ENCODE measurements around the gene ALCAM.
"Not testable (repeated sequence)": the region's sequence is repeated elsewhere in the genome, so short reads cannot be mapped to it uniquely, and the experiment has no call there.

Gene ALCAM

GRCh38 chr3:105584003-105584790 lies 217.5 kb downstream of the ALCAM start:
- no peaks in the 10 kb centered on the region for H3K36me3 ChIP-seq
- no peak overlapping the region for H3K27ac ChIP-seq
- H3K4me3 ChIP-seq (ENCODE audit: low read depth in 1 of 2, low read length in 1 of 2): no peak overlapping the region
- no peak for TF ChIP-seq CTCF (IDR thresholded peaks at IDR 0.05)
- no peaks in the 10 kb centered on the region for H3K4me1 ChIP-seq (ENCODE audit: control insufficient read depth in 1 of 2, insufficient read depth in 1 of 2, low read depth in 1 of 2, low read length in 1 of 2)
- H3K9me3 ChIP-seq: no peaks in the 10 kb centered on the region
- H3K27me3 ChIP-seq: no peaks in the 10 kb centered on the region

GRCh38 chr3:105593315-105593714 lies 226.6 kb downstream of the ALCAM start:
- Histone ChIP-seq H3K27ac (no peak overlapping the region), H3K4me1 (ENCODE audit: control insufficient read depth in 1 of 2, insufficient read depth in 1 of 2, low read depth in 1 of 2, low read length in 1 of 2) (no peaks in the 10 kb centered on the region), H3K36me3 (no peaks in the 10 kb centered on the region), H3K27me3 (no peaks in the 10 kb centered on the region), H3K4me3 (ENCODE audit: low read depth in 1 of 2, low read length in 1 of 2) (no peak overlapping the region), H3K9me3 (no peaks in the 10 kb centered on the region)
- TF ChIP-seq CTCF (IDR thresholded peaks at IDR 0.05): no peak

GRCh38 chr3:105594219-105594618 lies 227.5 kb downstream of the ALCAM start:
- H3K4me3 ChIP-seq (ENCODE audit: low read depth in 1 of 2, low read length in 1 of 2): no peak overlapping the region
- H3K27ac ChIP-seq: no peak overlapping the region
- no peaks in the 10 kb centered on the region for H3K9me3 ChIP-seq
- no peaks in the 10 kb centered on the region for H3K36me3 ChIP-seq
- TF ChIP-seq CTCF (IDR thresholded peaks at IDR 0.05): no peak
- H3K27me3 ChIP-seq: no peaks in the 10 kb centered on the region
- no peaks in the 10 kb centered on the region for H3K4me1 ChIP-seq (ENCODE audit: control insufficient read depth in 1 of 2, insufficient read depth in 1 of 2, low read depth in 1 of 2, low read length in 1 of 2)

- no peak for TF ChIP-seq CTCF (IDR thresholded peaks at IDR 0.05)
- H3K36me3 ChIP-seq: no peaks in the 10 kb centered on the region
- H3K4me1 ChIP-seq (ENCODE audit: control insufficient read depth in 1 of 2, insufficient read depth in 1 of 2, low read depth in 1 of 2, low read length in 1 of 2): no peaks in the 10 kb centered on the region
- H3K4me3 ChIP-seq (ENCODE audit: low read depth in 1 of 2, low read length in 1 of 2): no peak overlapping the region
- H3K27me3 ChIP-seq: no peaks in the 10 kb centered on the region
- no peaks in the 10 kb centered on the region for H3K9me3 ChIP-seq
- H3K27ac ChIP-seq: no peak overlapping the region
Measured at GRCh38 chr3:105598042-105598796, 231.5 kb downstream of the ALCAM start.

- Histone ChIP-seq H3K9me3 (no peaks in the 10 kb centered on the region), H3K4me3 (ENCODE audit: low read depth in 1 of 2, low read length in 1 of 2) (no peak overlapping the region), H3K27me3 (no peaks in the 10 kb centered on the region), H3K27ac (no peak overlapping the region), H3K4me1 (ENCODE audit: control insufficient read depth in 1 of 2, insufficient read depth in 1 of 2, low read depth in 1 of 2, low read length in 1 of 2) (no peaks in the 10 kb centered on the region), H3K36me3 (no peaks in the 10 kb centered on the region)
- no peak for TF ChIP-seq CTCF (IDR thresholded peaks at IDR 0.05)
Measured at GRCh38 chr3:105599350-105599749, 232.6 kb downstream of the ALCAM start.

GRCh38 chr3:105601756-105602155 lies 235.0 kb downstream of the ALCAM start:
- not testable (repeated sequence) for H3K9me3 ChIP-seq; H3K4me3 ChIP-seq (ENCODE audit: low read depth in 1 of 2, low read length in 1 of 2); H3K4me1 ChIP-seq (ENCODE audit: control insufficient read depth in 1 of 2, insufficient read depth in 1 of 2, low read depth in 1 of 2, low read length in 1 of 2); H3K27ac ChIP-seq; H3K27me3 ChIP-seq; H3K36me3 ChIP-seq

GRCh38 chr3:105602286-105602685 lies 235.6 kb downstream of the ALCAM start:
- not testable (repeated sequence) for H3K27me3 ChIP-seq; H3K36me3 ChIP-seq; H3K9me3 ChIP-seq; H3K4me1 ChIP-seq (ENCODE audit: control insufficient read depth in 1 of 2, insufficient read depth in 1 of 2, low read depth in 1 of 2, low read length in 1 of 2); H3K4me3 ChIP-seq (ENCODE audit: low read depth in 1 of 2, low read length in 1 of 2); H3K27ac ChIP-seq

GRCh38 chr3:105603516-105603915 lies 236.8 kb downstream of the ALCAM start:
- not testable (repeated sequence) for H3K4me3 ChIP-seq (ENCODE audit: low read depth in 1 of 2, low read length in 1 of 2)

More at GRCh38 chr3:105603516-105603915, 236.8 kb downstream of the ALCAM start:
- H3K36me3 ChIP-seq; H3K4me1 ChIP-seq (ENCODE audit: control insufficient read depth in 1 of 2, insufficient read depth in 1 of 2, low read depth in 1 of 2, low read length in 1 of 2); H3K27ac ChIP-seq; H3K9me3 ChIP-seq; H3K27me3 ChIP-seq: not testable (repeated sequence)

Measured in neutrophil (primary cell).